Stimulated activated CD4-positive, alpha-beta T cell treated with anti-CD3 and anti-CD28 coated beads, Interleukin-12 subunit alpha, Interleukin-12 subunit beta, amount 100 ng/mL, for 48 hours (primary cell): Measurements from ENCODE around the gene MACROD2.

Experiments used
- DNase-seq, 3 donors: peaks; one replicate each; pipeline ENCODE4 v3.0.0-alpha.2; 2020; ENCODE audit warnings: low read depth in 2 of 3, low spot score in 1 of 3

The MACROD2 gene

DNA sequence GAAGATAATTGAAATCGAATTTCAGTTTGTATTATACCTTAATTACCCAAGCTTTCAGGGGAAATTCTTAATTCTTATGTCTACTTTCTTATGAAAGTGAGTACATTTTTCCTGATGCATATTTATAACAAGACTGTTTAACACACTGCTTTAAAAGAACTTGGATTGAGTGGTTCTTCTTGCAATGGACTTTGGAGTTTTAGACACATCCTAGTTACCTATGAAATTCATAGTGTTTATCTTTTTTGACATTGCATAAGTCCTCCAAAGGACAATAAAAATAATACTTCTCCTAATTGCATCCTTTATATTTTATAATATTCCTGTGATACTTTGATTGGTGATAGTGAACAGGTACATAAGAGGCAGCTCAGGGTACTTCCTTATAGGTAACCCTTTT is 737.7 kb downstream of the MACROD2 start:
- no peak for DNase-seq

DNA sequence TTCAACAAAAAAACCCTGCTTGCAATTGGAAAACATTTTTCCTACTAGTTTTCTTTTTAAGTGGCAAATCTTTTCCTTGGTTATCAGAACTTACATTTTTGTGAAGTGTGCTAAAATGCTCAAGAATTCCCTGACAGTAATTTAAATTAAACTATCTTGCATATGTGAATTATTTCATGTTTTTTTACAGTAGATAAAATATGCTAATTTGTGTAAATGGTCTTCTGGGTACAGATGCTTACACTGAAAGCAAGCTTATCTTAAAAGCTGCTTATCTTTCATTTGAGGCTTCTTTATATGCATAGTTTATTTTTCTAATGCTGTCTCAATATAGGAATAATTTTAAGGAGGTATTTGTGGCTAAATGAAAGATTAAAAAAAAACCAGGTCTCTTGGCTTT is 745.1 kb downstream of the MACROD2 start:
- no peak for DNase-seq

DNA sequence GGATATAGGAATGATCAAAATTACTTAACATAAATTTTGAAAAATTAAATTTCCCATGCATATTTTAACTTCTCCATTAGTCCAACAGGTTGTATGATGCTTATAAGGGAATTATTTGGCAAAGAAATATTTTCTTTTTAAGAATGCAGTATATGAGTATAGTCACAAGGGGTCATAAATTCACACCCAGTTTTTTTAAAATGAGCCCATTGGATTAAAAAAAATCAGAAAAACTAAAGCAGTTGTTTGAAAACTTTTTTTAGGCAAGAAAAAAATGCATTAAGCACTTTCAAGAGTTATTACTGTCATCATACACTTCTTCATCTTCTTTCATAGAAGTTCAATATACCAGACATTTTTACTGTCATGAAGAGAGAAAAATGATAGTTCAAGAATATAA is 746.3 kb downstream of the MACROD2 start:
- no peak for DNase-seq

GRCh38 chr20:14744723-14745122 is 749.4 kb downstream of the MACROD2 start:
- DNase-seq = no peak

- DNase-seq = no peak
Observed at GRCh38 chr20:14745830-14746229, 750.5 kb downstream of the MACROD2 start.

- DNase-seq = no peak
Observed at GRCh38 chr20:14751191-14751590, 755.9 kb downstream of the MACROD2 start.

DNA sequence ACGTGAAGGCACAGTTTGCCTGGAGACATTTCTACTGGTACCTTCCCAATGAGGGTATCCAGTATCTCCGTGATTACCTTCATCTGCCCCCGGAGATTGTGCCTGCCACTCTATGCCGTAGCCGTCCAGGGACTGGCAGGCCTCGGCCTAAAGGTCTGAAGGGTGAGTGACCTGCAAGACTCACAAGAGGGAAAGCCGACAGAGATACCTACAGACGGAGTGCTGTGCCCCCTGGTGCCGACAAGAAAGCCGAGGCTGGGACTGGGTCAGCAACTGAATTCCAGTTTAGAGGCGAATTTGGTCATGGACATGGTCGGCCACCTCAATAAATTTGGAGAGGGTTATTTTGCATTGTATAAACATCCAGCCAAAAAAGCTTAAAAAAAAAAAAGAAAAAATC is 762.4 kb downstream of the MACROD2 start:
- DNase-seq = no peak

DNA sequence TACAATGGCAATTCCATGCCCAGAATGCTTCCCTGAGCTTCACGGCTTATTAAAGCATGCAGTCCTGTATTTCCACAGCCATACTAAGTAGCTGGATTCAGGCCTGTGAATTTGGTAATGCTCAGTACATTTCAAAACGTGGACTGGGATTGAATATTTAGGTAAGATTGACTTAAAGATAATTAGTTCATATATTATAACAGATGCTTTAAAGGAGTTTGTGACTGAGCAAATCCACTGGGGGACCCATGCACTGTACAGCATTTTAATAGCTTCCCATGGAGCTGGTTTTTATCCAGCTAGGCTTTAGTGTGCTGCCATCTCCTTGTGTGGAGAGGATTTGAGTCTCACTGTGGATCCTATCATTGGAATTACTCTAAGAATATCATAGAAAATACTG is 763.0 kb downstream of the MACROD2 start:
- no peak for DNase-seq

GRCh38 chr20:14759979-14760378 is 764.7 kb downstream of the MACROD2 start:
- DNase-seq = no peak

GRCh38 chr20:14761903-14762302 is 766.6 kb downstream of the MACROD2 start:
- DNase-seq = no peak

- DNase-seq = no peak
Observed at GRCh38 chr20:14764511-14765369, 769.4 kb downstream of the MACROD2 start.

GRCh38 chr20:14765370-14765701 is 770.0 kb downstream of the MACROD2 start:
- no peak for DNase-seq

GRCh38 chr20:14773486-14773885 is 778.2 kb downstream of the MACROD2 start:
- DNase-seq = no peak

- DNase-seq = no peak
Observed at GRCh38 chr20:14775778-14776177, 780.5 kb downstream of the MACROD2 start.

GRCh38 chr20:14777591-14777990 is 782.3 kb downstream of the MACROD2 start:
- no peak for DNase-seq

DNA sequence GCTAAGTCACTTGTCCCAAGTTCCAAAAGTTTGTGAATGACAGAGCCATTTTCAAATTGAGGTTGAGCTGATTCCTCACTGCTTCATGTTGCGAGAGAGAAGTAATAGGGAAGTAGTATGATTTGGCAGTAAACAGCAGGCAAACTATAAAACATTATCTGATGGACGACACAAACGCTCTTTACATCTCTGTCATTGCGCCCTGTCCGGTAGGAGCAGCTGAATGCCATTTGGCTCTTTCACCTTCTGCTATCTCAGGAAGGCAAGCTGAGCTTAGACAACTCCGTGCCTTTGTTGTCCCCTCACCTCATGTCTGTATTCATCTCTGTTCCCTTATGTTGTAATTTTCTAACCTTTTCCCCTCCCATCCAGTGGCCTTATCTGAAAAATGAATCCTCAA is 782.8 kb downstream of the MACROD2 start:
- DNase-seq = no peak

GRCh38 chr20:14778875-14779274 is 783.6 kb downstream of the MACROD2 start:
- no peak for DNase-seq

DNA sequence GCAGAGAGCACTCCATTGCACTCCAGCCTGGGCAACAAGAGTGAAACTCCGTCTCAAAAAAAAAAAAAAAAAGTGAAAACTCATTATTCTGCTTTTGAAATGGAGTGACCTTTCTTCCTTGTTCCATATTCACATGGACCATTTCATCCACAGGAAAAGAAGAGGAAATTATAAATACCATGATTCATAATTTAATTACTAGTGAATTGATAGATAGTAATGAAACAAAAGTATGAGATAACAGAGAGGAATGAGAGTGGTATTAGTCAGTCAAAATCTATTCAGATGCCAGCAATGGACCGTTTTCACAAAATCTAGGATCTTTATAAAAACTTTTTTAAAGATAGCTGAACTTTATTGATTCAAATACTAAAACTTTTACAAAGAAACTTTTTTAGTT is 785.2 kb downstream of the MACROD2 start:
- DNase-seq = no peak

GRCh38 chr20:14782731-14783130 is 787.4 kb downstream of the MACROD2 start:
- no peak for DNase-seq

DNA sequence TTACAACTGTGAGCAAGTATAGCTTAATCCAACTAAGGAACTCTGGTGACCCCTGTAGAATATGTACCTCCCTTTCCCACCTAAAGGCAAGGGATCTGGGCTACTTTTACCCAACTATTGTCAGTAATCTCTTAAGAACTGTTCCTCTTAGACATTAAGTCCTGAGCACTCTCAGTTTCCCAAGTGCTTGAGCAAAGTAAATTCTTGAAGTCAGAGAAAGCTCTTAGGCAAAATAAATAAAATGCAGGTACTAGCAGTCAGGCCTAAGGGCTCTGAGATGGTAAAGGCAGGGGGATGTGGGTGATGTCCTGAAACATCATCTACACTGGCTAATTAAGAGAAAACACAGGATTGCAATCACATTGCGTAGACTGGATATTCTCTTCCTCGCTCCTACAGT is 788.5 kb downstream of the MACROD2 start:
- DNase-seq = no peak

DNA sequence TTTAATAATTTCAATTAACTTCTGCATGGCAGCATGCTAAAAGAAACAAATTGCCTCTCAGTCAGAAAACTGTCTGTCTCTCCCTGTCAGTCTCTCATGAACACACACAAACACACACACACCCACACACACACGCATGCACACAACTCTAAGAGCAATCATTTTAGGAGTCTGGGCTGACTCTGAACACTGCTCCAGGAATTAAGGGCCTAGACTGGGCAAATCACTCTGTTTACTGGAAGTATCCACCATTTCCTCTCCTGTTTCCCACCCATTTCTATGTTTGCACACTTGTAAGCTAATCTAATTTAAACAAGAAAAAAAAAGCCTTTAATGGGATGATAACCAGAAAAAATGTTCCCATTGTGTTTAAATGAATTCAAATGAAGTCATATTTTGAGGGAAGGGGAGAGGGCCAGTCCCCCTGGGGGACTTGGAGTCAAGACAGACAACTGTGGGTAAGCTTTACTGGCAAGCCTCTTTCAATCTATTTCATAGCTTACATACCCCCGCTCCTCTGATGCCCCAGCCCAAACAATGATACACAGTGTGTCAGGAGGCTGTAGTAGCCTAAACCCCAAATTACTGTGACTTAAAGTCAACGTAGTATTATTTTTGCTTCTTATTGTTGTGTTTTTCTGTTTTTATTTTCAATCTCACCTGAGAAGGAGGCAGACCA is 789.9 kb downstream of the MACROD2 start:
- no peak for DNase-seq

DNA sequence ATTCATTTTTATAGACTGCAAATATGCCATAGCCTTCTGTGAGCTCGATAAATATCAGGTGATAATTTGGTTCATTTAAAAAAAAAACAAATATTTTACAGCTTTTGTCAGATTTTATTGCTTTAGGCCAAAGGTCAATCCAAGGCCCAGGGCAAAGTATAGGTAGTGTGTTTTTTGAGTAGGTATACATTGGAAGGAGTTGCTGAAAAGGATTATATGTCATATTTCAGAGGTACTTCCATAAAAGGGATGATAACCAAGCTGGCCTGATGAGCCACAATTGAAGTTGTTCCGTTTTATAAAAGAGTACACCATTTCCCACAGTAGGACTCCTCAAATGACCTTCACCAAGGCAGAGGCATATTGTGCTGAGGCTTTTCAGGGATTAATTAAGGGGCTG is 794.9 kb downstream of the MACROD2 start:
- no peak for DNase-seq
